HL-60 (cell line): ENCODE data around the gene CNKSR2.

ENCODE experiments used
- DNase-seq, 2 experiments: peaks; one replicate each; pipeline ENCODE4 v3.0.0-alpha.2; 2010 to 2020; ENCODE audit warnings: low read depth in 1 of 2, low spot score in 1 of 2
- H3K27ac ChIP-seq: fragments of 250-450 bp; sonication (Bioruptor Pico); replicated peaks from 2 replicates; pipeline ENCODE4 v1.5.1; 2020; ENCODE audit warnings: mild to moderate bottlenecking, moderate library complexity
- H3K27me3 ChIP-seq: fragments of 250-450 bp; sonication (Bioruptor Pico); 2 replicates; pipeline ENCODE4 v1.5.1; 2021; ENCODE audit warnings: mild to moderate bottlenecking, moderate library complexity; ENCODE audit not compliant: insufficient read depth, poor library complexity, severe bottlenecking
- H3K4me3 ChIP-seq: replicated peaks from 2 replicates; pipeline ENCODE4 v1.5.1; 2011; ENCODE audit warnings: mild to moderate bottlenecking, control low read depth, low read length; ENCODE audit not compliant: insufficient read depth
- CTCF ChIP-seq: IDR thresholded peaks from one replicate; pipeline ENCODE4 v1.5.1; 2011; ENCODE audit warnings: low read length, control low read depth, inconsistent platforms; ENCODE audit not compliant: insufficient read depth
- GABPA ChIP-seq: IDR thresholded peaks from 2 replicates; pipeline ENCODE4 v1.6.1; 2012; ENCODE audit warnings: low read depth
- POLR2AphosphoS5 ChIP-seq: IDR thresholded peaks from 2 replicates; pipeline ENCODE4 v1.6.1; 2012; ENCODE audit warnings: low read depth
- SPI1 ChIP-seq: IDR thresholded peaks from 2 replicates; pipeline ENCODE4 v1.6.1; 2012; ENCODE audit warnings: low read depth, mild to moderate bottlenecking, borderline replicate concordance
- TF ChIP-seq, protein P1 (sequence below): IDR thresholded peaks from 2 replicates; pipeline ENCODE4 v1.6.1; 2012; ENCODE audit warnings: low read depth; ENCODE audit not compliant: insufficient replicate concordance

CNKSR2 gene

DNA sequence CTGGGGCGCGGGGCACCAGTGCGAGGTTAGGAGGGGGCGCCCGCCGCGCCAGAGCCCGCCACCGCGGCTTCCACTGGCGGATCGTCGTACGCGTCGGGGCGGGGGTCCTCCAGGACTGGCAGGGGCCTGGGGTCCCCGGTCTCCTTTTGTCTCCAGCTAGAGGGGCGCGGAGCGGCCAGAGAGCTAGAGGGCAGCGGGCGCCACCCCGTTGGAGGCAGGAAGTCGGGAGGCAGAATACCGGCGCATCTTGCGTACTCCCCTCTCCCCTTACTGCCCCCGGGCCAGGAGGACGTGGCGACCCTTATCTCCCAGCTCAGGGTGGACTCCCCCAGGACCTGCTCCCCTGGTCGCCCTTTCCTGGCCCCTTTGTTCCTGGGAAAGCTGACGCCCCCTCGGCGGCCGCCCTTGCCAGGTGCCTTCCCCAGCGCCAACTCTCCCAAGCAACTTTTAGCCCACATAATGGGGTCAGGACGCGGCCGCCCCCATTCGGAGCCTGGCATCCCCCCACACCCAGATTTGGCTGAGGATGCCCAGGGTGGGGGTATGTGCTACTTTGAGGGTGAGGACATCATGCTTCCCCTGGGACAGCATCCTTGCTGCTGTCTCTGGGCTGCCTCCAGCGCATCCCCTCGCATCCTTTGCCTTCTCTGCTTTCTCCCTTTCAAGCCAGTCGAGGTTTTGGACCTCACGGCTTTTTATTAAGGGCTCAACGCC lies 933 bp downstream of the CNKSR2 start:
- DNase-seq = no peak
- TF ChIP-seq GABPA = no peak
- no peak for TF ChIP-seq CTCF
- TF ChIP-seq POLR2AphosphoS5 = no peak
- TF ChIP-seq, protein P1, sequence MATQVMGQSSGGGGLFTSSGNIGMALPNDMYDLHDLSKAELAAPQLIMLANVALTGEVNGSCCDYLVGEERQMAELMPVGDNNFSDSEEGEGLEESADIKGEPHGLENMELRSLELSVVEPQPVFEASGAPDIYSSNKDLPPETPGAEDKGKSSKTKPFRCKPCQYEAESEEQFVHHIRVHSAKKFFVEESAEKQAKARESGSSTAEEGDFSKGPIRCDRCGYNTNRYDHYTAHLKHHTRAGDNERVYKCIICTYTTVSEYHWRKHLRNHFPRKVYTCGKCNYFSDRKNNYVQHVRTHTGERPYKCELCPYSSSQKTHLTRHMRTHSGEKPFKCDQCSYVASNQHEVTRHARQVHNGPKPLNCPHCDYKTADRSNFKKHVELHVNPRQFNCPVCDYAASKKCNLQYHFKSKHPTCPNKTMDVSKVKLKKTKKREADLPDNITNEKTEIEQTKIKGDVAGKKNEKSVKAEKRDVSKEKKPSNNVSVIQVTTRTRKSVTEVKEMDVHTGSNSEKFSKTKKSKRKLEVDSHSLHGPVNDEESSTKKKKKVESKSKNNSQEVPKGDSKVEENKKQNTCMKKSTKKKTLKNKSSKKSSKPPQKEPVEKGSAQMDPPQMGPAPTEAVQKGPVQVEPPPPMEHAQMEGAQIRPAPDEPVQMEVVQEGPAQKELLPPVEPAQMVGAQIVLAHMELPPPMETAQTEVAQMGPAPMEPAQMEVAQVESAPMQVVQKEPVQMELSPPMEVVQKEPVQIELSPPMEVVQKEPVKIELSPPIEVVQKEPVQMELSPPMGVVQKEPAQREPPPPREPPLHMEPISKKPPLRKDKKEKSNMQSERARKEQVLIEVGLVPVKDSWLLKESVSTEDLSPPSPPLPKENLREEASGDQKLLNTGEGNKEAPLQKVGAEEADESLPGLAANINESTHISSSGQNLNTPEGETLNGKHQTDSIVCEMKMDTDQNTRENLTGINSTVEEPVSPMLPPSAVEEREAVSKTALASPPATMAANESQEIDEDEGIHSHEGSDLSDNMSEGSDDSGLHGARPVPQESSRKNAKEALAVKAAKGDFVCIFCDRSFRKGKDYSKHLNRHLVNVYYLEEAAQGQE = no peak
- TF ChIP-seq SPI1 = no peak
- H3K27ac ChIP-seq = no peak overlapping the region
- peak overlapping the region; percentile 46 for H3K4me3 ChIP-seq
- H3K27me3 ChIP-seq = peaks cover 24% of the 10 kb centered on the region

GRCh38 chrX:21375708-21376009 lies 1.4 kb downstream of the CNKSR2 start:
- DNase-seq = no peak
- no peak for TF ChIP-seq POLR2AphosphoS5
- TF ChIP-seq GABPA = no peak
- no peak for TF ChIP-seq SPI1
- TF ChIP-seq, protein P1 = no peak
- TF ChIP-seq CTCF = no peak
- Histone ChIP-seq H3K27me3 (peaks cover 24% of the 10 kb centered on the region), H3K27ac (no peak overlapping the region), H3K4me3 (no peak overlapping the region)

GRCh38 chrX:21376636-21377035 lies 2.4 kb downstream of the CNKSR2 start:
- TF ChIP-seq POLR2AphosphoS5 (no peak), GABPA (no peak), SPI1 (no peak), CTCF (no peak)
- TF ChIP-seq, protein P1 = no peak
- H3K4me3 ChIP-seq = no peak overlapping the region
- DNase-seq = no peak
- H3K27ac ChIP-seq = no peak overlapping the region
- H3K27me3 ChIP-seq = peaks cover 23% of the 10 kb centered on the region
